KMS-11 (cell line): ENCODE results near the gene GALNT11.

Experiments
- H2AFZ ChIP-seq: fragments of 200-600 bp; sonication (generic); 2 replicates; pipeline ENCODE4 v1.6.1; 2016; ENCODE audit warnings: antibody characterized with exemption, mixed run types, low read depth
- H3K27ac ChIP-seq: fragments of 200-600 bp; sonication (generic); 2 replicates; pipeline ENCODE4 v1.6.1; 2016; ENCODE audit warnings: mild to moderate bottlenecking, mixed run types
- H3K27me3 ChIP-seq: fragments of 200-600 bp; sonication (generic); 2 replicates; pipeline ENCODE4 v1.6.1; 2017; ENCODE audit warnings: mild to moderate bottlenecking, low read depth, mixed run types, moderate library complexity; ENCODE audit not compliant: insufficient read depth
- H3K36me3 ChIP-seq: fragments of 200-600 bp; sonication (generic); 2 replicates; pipeline ENCODE4 v1.6.1; 2017; ENCODE audit warnings: mild to moderate bottlenecking, mixed run types; ENCODE audit not compliant: insufficient read depth
- H3K4me1 ChIP-seq: fragments of 200-600 bp; sonication (generic); 2 replicates; pipeline ENCODE4 v1.6.1; 2016; ENCODE audit warnings: mild to moderate bottlenecking, low read depth, mixed run types; ENCODE audit not compliant: poor library complexity, severe bottlenecking
- H3K4me2 ChIP-seq: fragments of 200-600 bp; sonication (generic); 2 replicates; pipeline ENCODE4 v1.7.0; 2016; ENCODE audit warnings: mild to moderate bottlenecking, mixed run types
- H3K4me3 ChIP-seq: fragments of 200-600 bp; sonication (generic); IDR thresholded peaks from 2 replicates; pipeline ENCODE4 v1.6.1; 2017; ENCODE audit warnings: low read depth, low read length, mixed read lengths; ENCODE audit not compliant: insufficient read depth
- H3K79me2 ChIP-seq: fragments of 200-600 bp; sonication (generic); 2 replicates; pipeline ENCODE4 v1.6.1; 2016; ENCODE audit warnings: low read depth, mixed run types; ENCODE audit not compliant: insufficient read depth
- H3K9ac ChIP-seq: fragments of 200-600 bp; sonication (generic); 2 replicates; pipeline ENCODE4 v1.6.1; 2016; ENCODE audit warnings: mild to moderate bottlenecking, mixed run types
- H4K20me1 ChIP-seq: fragments of 200-600 bp; sonication (generic); 2 replicates; pipeline ENCODE4 v1.6.1; 2016; ENCODE audit warnings: mild to moderate bottlenecking, mixed run types; ENCODE audit not compliant: insufficient read depth
- CTCF ChIP-seq: fragments of 200-600 bp; sonication (generic); conservative IDR thresholded peaks from 2 replicates; pipeline ENCODE4 v1.6.1; 2017; ENCODE audit warnings: low read depth, mild to moderate bottlenecking, antibody characterized with exemption, low read length, moderate library complexity, mixed read lengths

GALNT11 gene

GRCh38 chr7:152120210-152120609 is 94.7 kb downstream of the GALNT11 start:
- Histone ChIP-seq H3K36me3 (peaks cover 16% of the 10 kb centered on the region; the same call in 1 of the 2 replicates), H3K4me1 (no peaks in the 10 kb centered on the region), H3K9ac (no peak overlapping the region), H3K27me3 (no peaks in the 10 kb centered on the region), H3K4me2 (no peak overlapping the region), H2AFZ (no peak overlapping the region), H4K20me1 (no peaks in the 10 kb centered on the region), H3K79me2 (no peaks in the 10 kb centered on the region), H3K27ac (no peak overlapping the region), H3K4me3 (no peak overlapping the region)
- TF ChIP-seq CTCF: no peak

GRCh38 chr7:152120776-152121175 is 95.3 kb downstream of the GALNT11 start:
- H3K79me2 ChIP-seq: no peaks in the 10 kb centered on the region
- no peak overlapping the region for H3K27ac ChIP-seq
- no peak overlapping the region for H3K9ac ChIP-seq
- TF ChIP-seq CTCF: no peak
- no peaks in the 10 kb centered on the region for H4K20me1 ChIP-seq
- no peaks in the 10 kb centered on the region for H3K4me1 ChIP-seq
- H2AFZ ChIP-seq: no peak overlapping the region
- no peak overlapping the region for H3K4me2 ChIP-seq
- H3K27me3 ChIP-seq: no peaks in the 10 kb centered on the region
- peaks cover 16% of the 10 kb centered on the region; the same call in 1 of the 2 replicates for H3K36me3 ChIP-seq
- no peak overlapping the region for H3K4me3 ChIP-seq

GRCh38 chr7:152121432-152121831 is 96.0 kb downstream of the GALNT11 start:
- H3K36me3 ChIP-seq: peaks cover 16% of the 10 kb centered on the region; the same call in 1 of the 2 replicates
- H3K27me3 ChIP-seq: no peaks in the 10 kb centered on the region
- no peak overlapping the region for H3K27ac ChIP-seq
- H2AFZ ChIP-seq: no peak overlapping the region
- H4K20me1 ChIP-seq: no peaks in the 10 kb centered on the region
- H3K9ac ChIP-seq: no peak overlapping the region
- H3K79me2 ChIP-seq: no peaks in the 10 kb centered on the region
- H3K4me3 ChIP-seq: no peak overlapping the region
- no peak overlapping the region for H3K4me2 ChIP-seq
- H3K4me1 ChIP-seq: no peaks in the 10 kb centered on the region
- no peak for TF ChIP-seq CTCF

- no peak overlapping the region for H2AFZ ChIP-seq
- no peak overlapping the region for H3K9ac ChIP-seq
- H3K27ac ChIP-seq: no peak overlapping the region
- H3K4me3 ChIP-seq: no peak overlapping the region
- H3K79me2 ChIP-seq: no peaks in the 10 kb centered on the region
- no peak for TF ChIP-seq CTCF
- no peaks in the 10 kb centered on the region for H4K20me1 ChIP-seq
- H3K36me3 ChIP-seq: peaks cover 16% of the 10 kb centered on the region; the same call in 1 of the 2 replicates
- H3K27me3 ChIP-seq: no peaks in the 10 kb centered on the region
- H3K4me1 ChIP-seq: no peaks in the 10 kb centered on the region
- H3K4me2 ChIP-seq: no peak overlapping the region
These were observed 97.1 kb downstream of the GALNT11 start for GRCh38 chr7:152122540-152122939.
